NCI-H1105 treated with DMSO at 0.1 percent for 48 hours (cell line): ENCODE data around the gene CACNA2D1.

Source experiments
- DNase-seq: peaks from one replicate; lab custom pipeline; 2025; lab: John Stamatoyannopoulos, UW

The CACNA2D1 gene

GRCh38 chr7:82443547-82444219 is at the start of gene CACNA2D1:
Gene CACNA2D1 (minus strand): TSS chr7:82443777.
- DNase-seq = peak; percentile 93

- peak; percentile 56 for DNase-seq
Observed at GRCh38 chr7:82481499-82482097, 38.0 kb upstream of the CACNA2D1 start.

GRCh38 chr7:82477733-82478515 is 34.3 kb upstream of the CACNA2D1 start:
- peak; percentile 64 for DNase-seq

- DNase-seq = no peak
Observed at GRCh38 chr7:82472966-82473365, 29.4 kb upstream of the CACNA2D1 start.

GRCh38 chr7:82471351-82472020 is 27.9 kb upstream of the CACNA2D1 start:
- DNase-seq = no peak

- DNase-seq = no peak
Observed at GRCh38 chr7:82469207-82469606, 25.6 kb upstream of the CACNA2D1 start.

GRCh38 chr7:82468435-82468834 is 24.9 kb upstream of the CACNA2D1 start:
- DNase-seq = no peak

- DNase-seq = no peak
Observed at GRCh38 chr7:82467020-82467419, 23.4 kb upstream of the CACNA2D1 start.

- DNase-seq = no peak
Observed at GRCh38 chr7:82464372-82464771, 20.8 kb upstream of the CACNA2D1 start.

GRCh38 chr7:82455295-82455694 is 11.7 kb upstream of the CACNA2D1 start:
- DNase-seq = no peak

GRCh38 chr7:82450759-82451158 is 7.2 kb upstream of the CACNA2D1 start:
- no peak for DNase-seq

GRCh38 chr7:82449910-82450309 is 6.3 kb upstream of the CACNA2D1 start:
- DNase-seq = no peak

GRCh38 chr7:82446897-82447296 is 3.3 kb upstream of the CACNA2D1 start:
- peak; percentile 16 for DNase-seq

- DNase-seq = peak; percentile 40
Observed at GRCh38 chr7:82445271-82445670, 1.7 kb upstream of the CACNA2D1 start.

- peak; percentile 94 for DNase-seq
Observed at GRCh38 chr7:82444220-82444909, 788 bp upstream of the CACNA2D1 start.

GRCh38 chr7:82443036-82443546 is 486 bp downstream of the CACNA2D1 start:
- peak; percentile 69 for DNase-seq

GRCh38 chr7:82442492-82443035 is 1.0 kb downstream of the CACNA2D1 start:
- DNase-seq = peak; percentile 40

- peak; percentile 41 for DNase-seq
Observed at GRCh38 chr7:82441669-82442478, 1.7 kb downstream of the CACNA2D1 start.

GRCh38 chr7:82438521-82438920 is 5.1 kb downstream of the CACNA2D1 start:
- DNase-seq = peak; percentile 17

GRCh38 chr7:82435769-82436168 is 7.8 kb downstream of the CACNA2D1 start:
- DNase-seq = no peak
